ENCODE results near the gene WWTR1.

WWTR1 gene

DNA sequence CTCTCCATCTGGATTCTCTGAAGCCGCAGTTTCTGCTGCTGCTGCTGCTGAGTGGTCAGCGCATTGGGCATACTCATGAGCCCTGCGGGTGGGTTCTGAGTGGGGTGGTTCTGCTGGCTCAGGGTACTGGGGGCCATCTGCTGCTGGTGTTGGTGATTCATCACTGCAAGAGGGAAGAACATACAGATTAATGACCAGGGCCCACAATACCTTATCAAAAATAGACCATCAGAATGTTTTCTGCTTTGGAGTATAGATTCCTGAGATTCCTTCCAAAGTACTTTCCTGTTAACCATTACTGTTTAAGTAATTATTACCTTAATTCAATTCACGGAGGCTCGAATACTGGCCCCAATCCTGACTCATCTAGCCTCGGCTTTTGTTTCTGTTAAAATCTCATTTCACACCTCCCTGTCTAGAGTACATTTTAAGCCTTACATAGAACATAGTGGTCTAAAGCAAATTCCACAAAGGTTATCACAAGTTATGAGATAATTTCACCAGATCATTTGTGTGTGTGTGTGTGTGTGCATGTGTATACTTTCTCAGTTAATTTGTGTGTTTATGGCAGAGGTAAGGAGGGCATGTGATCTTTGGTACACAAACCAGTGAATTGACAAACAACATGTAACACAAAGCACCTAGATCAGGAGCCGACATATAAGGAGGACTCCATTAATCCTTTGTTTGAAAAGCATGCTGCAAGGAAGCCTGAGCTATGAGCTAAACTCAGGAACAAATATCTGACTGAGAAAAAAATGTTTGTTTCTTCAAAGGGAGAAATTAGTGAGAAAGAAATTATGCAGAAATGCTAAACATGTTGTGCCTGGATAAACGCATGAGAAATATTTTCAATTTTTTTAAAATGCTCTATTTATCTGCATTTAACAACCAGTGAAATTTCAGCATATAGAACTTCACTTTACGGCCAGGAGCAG, 115.2 kb downstream of the WWTR1 start:
- Histone ChIP-seq H3K4me3 (no peak overlapping the region), H3K27ac (no peak overlapping the region)
- TF ChIP-seq, protein P1, sequence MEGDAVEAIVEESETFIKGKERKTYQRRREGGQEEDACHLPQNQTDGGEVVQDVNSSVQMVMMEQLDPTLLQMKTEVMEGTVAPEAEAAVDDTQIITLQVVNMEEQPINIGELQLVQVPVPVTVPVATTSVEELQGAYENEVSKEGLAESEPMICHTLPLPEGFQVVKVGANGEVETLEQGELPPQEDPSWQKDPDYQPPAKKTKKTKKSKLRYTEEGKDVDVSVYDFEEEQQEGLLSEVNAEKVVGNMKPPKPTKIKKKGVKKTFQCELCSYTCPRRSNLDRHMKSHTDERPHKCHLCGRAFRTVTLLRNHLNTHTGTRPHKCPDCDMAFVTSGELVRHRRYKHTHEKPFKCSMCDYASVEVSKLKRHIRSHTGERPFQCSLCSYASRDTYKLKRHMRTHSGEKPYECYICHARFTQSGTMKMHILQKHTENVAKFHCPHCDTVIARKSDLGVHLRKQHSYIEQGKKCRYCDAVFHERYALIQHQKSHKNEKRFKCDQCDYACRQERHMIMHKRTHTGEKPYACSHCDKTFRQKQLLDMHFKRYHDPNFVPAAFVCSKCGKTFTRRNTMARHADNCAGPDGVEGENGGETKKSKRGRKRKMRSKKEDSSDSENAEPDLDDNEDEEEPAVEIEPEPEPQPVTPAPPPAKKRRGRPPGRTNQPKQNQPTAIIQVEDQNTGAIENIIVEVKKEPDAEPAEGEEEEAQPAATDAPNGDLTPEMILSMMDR (IDR thresholded peaks at IDR 0.05) = no peak
- no peak for DNase-seq (ENCODE audit: low spot score)

DNA sequence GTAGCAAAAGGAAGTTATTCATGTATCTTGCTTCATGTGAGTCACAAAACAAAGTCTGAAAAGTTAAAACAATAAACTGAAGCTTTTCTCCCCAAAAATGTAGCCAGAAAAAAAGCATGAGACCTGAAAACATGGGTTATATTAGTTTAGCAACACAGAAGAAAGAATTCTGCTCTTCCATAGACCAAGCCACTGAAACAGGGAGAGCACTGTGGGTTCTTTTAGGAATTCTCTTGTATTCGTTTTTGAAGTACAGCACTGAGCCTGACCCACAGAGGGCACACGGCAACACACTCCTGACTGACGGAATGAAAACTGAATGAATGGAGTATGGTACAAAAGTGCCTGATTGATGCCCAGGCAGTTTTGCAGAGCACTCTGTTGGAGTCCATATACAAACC, 116.7 kb downstream of the WWTR1 start:
- Histone ChIP-seq H3K27ac (peak overlapping the region in 1 of 2 donors; percentile 24), H3K4me3 (no peak overlapping the region)
- no peak for DNase-seq (ENCODE audit: low spot score)
- TF ChIP-seq, protein P1 (IDR thresholded peaks at IDR 0.05) = no peak

DNA sequence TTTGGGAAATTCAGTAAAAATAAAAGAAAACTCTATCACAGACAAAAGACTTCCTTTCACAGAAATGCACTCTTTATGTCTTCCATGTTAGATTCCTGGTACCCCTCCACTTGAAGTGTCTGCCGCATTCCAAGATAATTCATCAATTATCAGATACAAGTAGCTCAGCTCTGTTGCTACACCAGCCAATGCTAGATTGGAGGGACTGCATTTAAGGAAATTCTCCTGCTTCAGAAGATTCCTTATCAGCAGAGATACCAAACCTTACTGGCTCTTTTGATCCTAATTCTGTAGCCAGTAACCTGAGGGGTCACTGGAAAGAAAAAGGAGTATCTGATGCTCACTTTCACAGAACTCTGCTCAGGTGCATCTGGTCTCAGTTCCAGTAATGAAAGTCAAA, 119.5 kb downstream of the WWTR1 start:
- no peak overlapping the region for H3K4me3 ChIP-seq
- H3K27ac ChIP-seq = no peak overlapping the region
- TF ChIP-seq, protein P1 (IDR thresholded peaks at IDR 0.05) = no peak
- DNase-seq (ENCODE audit: low spot score) = no peak

DNA sequence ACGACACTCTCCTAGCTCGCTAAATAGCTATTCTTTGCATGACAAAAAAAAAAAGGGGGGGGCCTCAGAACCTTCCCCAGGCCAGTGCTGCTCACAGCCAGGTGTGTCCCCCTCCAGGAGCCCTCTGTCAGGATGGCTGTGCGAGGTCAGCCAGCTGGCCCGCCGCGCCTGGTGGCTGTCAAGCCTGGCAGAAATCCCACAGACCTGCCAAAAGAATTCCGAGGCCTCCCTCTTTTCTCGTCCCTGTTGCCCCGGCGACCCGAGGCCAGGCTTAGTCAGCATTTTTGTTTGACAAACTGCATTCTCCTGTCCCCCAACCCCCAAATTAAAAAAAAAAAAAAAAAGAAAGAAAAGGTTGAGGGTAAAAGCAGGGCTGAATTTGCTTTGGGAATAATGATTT, 121.4 kb downstream of the WWTR1 start:
- TF ChIP-seq, protein P1 (IDR thresholded peaks at IDR 0.05) = no peak
- Histone ChIP-seq H3K27ac (peak overlapping the region; percentile 10 to 19), H3K4me3 (peak overlapping the region; percentile 27)
- DNase-seq (ENCODE audit: low spot score) = no peak

DNA sequence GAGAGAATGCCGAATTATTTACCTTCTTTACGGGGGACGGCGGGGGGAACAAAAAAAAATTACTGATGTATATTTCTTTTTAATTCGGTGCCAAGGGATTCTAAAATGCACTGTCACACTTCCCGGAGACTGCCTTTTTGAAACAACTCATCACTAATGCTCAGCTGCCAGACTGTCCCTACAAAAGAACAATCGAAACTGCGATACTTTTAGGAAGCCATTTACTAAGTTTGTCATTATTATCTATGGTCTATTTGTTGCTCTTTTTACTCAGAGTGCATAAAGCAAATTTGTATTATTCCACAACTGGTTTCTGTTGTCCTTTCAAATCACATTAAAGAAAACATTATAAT, 122.5 kb downstream of the WWTR1 start:
- no peak for DNase-seq (ENCODE audit: low spot score)
- TF ChIP-seq, protein P1 (IDR thresholded peaks at IDR 0.05) = no peak
- Histone ChIP-seq H3K27ac (peak overlapping the region in 1 of 2 donors; percentile 81), H3K4me3 (peak overlapping the region; percentile 31)

DNA sequence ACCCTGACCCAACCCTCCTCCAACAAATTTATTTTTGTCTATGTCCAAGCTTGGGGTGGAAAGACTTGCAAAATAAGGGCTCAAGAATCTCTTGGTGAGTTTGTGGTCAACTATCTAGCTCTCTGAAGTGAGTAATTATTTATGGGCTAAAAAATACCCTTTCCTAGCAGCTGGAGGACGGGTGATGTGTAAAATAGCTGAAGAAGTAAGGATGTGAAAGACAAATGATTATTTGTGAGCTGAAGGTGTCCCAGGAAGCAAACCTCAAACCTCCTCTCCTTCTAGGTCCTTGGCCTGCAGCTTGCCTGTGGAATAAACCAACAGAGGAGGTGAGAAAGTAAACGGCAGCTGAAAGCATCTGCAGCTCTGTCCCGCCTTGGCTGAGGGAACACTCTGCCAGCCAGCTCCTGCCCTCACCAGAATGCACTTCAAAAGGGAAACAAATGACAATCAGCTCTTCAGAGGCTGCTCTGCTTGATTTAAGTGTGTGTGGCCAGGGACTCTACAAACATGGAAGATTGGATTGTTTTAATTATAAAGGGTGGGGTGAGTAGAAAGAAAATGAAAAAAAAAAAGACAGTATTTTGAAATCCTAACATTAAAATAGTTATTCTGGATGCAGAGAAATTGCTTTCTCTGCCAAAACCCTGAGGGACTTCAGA, 123.0 kb downstream of the WWTR1 start:
- Histone ChIP-seq H3K4me3 (peak overlapping the region; percentile 31), H3K27ac (peak overlapping the region; percentile 41 to 81)
- TF ChIP-seq, protein P1 (IDR thresholded peaks at IDR 0.05) = no peak
- DNase-seq (ENCODE audit: low spot score) = no peak

Measured in coronary artery (tissue), 2 donors.